NK-92 treated with Interleukin-12 subunit alpha and Interleukin-12 subunit beta, amount 100 ng/mL, for 24 hours (cell line): ENCODE data around the gene BIRC5.
"Not testable (repeated sequence)": the region's sequence is repeated elsewhere in the genome, so short reads cannot be mapped to it uniquely, and the experiment has no call there.

Source experiments
- DNase-seq: peaks from one replicate; lab custom pipeline; 2025; lab: John Stamatoyannopoulos, UW

Gene BIRC5

GRCh38 chr17:78225088-78225865 lies 11.2 kb downstream of the BIRC5 start:
- no peak for DNase-seq

DNA sequence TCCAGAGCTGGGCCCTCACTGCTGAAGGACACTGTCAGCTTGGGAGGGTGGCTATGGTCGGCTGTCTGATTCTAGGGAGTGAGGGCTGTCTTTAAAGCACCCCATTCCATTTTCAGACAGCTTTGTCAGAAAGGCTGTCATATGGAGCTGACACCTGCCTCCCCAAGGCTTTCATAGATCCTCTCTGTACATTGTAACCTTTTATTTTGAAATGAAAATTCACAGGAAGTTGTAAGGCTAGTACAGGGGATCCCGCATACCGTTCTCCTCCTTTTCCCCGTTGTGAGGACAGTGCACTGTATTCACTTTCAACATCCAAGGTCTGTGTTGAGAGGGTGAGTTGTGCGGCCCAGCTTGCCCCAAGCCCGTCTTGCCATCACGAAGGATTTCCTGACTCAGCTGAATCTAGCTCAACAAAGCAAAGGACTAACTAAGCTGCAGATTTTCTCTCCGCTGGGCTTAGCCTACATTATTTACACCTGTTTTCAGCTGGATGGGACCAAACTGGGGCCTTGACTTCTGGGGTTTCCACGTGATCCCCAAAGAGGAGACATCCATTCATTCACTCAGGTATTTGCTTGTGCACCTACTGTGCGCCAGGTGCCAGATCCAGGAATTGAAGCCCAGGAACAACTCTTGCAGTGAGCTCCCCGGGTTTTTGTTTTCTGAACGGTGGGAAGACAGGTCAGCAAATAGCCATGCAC lies 12.2 kb downstream of the BIRC5 start:
- DNase-seq, result no peak

- DNase-seq, result no peak
Observed at GRCh38 chr17:78226759-78227454, 12.9 kb downstream of the BIRC5 start.

DNA sequence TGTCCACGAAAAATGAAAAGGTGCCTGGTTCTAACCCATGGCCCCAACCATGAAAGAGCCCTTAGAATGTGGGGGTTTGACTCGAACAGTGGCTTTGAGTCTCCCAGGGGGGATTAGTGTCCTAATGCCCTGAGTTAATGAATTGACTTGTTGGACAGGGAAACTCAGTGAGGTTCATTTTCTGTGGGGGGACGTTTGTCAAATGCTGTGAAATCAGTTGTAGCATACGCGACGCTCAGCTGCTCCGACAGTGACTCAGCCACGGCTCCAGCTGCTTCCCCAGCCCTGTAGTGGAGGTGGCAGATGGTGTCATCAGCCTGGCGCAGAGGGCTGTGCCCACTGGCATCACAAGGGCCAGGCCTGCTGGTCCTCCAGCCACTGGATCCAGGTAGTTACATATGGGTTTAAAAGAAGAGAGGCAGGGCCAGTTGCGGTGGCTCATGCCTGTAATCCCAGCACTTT lies 13.4 kb downstream of the BIRC5 start:
- DNase-seq, result no peak

GRCh38 chr17:78228176-78228575 lies 14.1 kb downstream of the BIRC5 start:
- no peak for DNase-seq

DNA sequence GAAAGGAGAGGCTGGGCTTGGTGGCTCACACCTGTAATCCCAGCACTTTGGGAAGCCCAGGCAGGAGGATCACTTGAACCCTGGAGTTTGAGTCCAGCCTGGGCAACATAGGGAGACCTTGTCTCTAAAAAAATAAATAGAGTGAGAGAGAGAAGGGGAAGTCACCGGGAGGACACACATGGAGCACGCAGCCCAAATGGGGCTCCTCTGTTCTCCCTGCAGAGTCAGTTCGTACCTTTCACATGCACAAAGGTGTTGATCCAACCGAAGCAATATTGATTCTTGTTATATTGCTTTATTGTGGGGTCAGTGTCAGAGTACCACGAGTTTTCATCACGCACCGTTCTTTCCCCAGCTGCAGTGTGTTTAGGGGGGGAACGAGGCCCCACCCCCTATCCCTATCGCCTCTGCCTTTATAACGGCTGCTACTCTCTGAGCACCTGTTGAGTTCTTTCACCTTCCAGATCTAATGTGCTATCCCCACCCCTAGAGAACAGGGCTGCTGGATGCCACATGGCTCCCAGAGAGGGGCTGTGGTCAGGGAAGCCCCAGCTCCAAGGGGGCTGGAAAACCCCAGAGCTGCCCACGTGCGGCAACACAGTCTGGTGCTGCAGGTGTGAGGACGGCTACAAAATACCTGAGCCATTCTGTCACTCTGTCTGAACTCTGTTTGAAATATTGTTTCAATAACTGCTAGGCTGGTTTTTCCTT lies 16.4 kb downstream of the BIRC5 start:
- DNase-seq, result no peak

- no peak for DNase-seq
Observed at GRCh38 chr17:78230996-78231935, 17.2 kb downstream of the BIRC5 start, which contains the start of gene TMEM235. TMEM235 (plus strand) TSS chr17:78231631; CDS start chr17:78232024, 393 bp downstream.

DNA sequence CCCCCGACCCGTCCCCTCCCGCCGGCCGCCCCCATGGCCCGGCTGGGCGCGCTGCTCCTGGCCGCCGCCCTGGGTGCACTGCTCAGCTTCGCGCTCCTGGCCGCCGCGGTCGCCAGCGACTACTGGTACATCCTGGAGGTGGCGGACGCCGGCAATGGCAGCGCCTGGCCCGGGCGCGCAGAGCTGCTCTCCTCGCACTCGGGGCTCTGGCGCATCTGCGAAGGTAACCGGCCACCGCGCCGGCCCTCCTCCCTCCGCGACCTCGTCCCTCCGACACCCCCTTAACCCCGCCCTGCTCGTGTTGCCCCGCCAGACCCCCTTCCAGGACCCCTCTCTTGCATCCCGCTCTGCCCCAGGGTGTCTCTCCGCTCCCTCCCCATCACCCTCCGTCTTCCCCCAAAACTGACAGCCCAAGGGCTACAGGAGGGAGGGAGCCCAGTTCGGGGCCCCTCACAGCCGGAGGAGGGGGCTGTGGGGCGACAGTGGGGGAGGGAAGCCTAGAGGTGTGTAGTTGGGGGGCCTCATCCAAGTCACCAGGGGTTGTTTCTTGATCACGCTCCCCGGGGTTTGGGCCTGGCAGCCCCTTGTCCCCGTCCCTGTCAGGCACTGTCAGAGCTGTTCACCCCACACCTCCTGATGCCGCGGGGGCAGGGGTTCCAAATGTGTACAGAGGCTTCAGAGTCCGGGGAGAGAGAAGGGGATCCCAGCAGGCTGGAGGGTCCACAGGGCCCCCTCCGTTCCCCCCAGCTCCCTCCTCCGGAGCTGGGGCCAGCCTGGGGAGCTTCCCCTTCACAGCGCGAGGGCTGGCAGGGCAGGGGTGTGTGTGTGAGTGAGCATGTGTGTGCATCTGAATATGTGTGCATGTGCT lies 18.2 kb downstream of the BIRC5 start:
- DNase-seq, result no peak

- DNase-seq, result no peak
Observed at GRCh38 chr17:78232859-78233173, 18.8 kb downstream of the BIRC5 start.

GRCh38 chr17:78233678-78234077 lies 19.6 kb downstream of the BIRC5 start:
- DNase-seq, result no peak

DNA sequence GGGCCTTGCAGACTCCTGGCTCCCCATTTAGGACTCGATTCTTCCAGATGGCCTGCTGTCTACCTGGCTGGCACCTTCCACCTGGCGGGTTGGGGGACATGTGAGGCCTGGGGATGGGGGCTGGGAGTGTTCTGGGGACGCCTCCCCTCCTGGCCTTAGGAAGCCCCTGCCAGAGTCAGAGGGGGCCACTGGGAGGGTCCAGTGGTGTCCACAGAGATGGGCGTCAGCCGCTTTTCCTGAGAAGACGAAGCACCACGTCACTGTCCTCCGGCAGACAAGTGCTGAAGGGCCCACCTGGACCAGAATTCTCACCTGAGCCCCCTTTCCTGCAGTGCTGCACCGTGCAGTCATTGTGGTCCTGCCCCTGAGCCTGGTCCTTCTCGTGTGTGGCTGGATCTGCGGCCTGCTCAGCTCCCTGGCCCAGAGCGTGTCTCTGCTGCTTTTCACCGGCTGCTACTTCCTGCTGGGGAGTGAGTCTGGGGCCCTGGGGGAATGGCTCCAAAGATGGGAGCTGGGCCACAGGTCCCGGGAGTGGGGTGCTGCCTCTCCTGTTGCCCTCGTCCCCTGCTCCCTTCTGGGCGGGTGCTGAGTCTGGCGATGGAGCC lies 20.3 kb downstream of the BIRC5 start:
- no peak for DNase-seq

- not testable (repeated sequence) for DNase-seq
Observed at GRCh38 chr17:78235022-78235421, 21.0 kb downstream of the BIRC5 start.

DNA sequence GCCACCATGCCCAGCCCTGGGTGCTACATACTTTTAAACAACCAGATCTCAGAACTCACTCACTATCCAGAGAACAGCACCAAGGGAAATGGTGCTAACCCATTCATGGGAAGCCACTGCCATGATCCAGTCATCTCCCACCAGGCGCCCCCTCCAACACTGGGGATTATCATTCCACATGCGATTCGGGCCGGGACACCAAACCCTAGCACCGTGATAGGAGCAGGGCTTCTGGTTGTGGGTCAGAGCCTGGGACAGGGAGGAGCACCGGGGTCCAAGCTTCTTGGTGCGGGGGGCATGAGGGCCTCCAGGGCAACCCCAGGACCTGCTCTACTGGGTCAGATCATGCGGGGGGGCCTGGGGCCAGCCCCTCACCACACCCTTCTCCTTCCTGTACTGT lies 21.8 kb downstream of the BIRC5 start:
- DNase-seq, result no peak

DNA sequence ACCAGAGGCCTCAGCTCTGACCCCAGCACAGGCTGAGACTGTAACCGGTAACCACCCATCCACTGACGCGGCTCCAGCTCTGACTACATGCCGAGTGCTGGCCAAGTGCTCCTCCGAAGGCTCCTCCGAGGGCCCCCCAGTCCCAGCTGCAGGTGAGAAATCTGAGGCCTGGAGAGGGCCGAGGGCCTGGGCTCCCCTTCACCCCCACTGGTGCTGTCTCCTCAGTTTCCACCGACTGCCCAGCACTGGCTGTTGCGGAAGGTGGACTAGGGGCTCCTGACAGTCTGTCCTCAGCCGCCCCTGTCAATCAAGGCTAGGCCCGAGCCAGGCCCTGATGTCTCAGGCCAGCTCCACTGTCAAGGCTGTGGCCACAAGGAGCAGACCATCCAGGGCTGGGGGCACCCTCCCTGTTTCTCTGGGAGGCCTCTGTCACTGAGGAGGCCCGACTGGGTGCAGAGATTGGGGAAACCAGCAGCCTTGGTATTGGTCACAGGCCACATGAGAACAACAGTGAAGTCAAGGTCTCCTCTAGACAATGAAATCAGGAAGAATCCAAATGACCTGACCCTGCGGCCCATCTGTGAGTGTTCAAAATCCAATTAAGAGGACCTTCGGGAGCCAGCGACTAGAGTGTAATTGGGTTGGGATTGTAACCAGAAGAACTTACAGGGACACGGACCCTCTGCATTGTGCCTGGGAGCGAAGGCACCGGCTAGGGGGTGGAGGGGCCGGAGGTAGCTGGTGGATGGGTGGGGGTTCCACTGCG lies 22.5 kb downstream of the BIRC5 start:
- no peak for DNase-seq

DNA sequence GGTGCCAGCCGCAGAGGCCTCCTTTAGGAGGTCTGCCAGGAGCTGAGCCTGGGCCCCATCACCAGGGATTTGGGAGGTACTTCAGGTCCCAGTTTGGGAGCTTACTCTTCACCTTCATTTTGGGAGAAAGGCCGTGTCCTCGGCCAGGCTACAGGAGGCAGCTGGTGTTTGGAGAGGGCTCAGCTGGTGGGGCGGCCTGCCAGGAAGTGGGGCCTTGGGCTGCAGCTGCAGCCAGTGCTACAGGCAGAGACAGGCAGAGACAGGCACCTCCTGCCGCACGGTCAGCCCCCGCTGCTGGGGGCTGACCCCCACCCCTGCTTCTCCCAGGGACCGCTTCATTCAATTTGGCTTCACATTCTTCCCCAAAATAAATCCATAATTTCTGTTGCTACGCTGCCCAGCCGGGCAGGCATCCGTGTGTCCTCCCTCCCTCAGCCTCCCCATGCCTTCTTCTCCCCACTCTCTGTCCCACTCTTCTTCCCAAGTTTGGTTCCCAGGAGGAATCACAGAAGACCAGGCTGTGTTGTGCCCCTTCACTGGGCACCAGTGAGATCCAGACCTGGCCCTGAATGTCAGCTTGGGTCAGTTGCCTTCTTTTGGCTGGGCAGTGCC lies 23.5 kb downstream of the BIRC5 start:
- DNase-seq, result no peak

DNA sequence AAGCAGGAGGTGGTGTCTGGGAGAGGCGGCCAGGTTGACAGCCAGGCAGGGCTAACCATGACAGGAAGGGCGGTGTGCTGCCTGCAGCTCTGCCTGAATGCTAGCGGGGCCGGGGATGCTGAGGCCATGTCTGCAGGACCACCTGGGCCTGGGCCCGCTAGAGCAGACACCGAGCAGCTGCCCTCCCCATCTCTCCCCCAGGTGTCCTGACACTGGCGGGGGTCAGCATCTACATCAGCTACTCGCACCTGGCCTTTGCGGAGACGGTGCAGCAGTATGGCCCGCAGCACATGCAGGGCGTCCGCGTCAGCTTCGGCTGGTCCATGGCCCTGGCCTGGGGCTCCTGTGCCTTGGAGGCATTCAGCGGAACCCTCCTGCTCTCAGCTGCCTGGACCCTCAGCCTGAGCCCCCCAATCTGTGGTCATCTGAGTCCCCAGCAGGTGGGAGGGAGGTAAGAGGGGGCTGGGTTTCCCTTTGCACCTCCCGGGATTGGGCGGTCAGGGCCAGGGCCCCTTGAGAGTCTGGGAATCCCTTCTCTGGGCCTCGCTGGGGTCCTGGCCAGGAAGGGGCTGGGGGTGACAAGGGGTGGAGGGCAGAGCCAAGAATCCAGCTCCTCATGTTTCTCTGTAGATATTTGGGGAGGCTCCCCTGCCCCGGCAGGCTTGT lies 24.9 kb downstream of the BIRC5 start:
- no peak for DNase-seq

- DNase-seq, result no peak
Observed at GRCh38 chr17:78239489-78239931, 25.5 kb downstream of the BIRC5 start.
